Spleen (tissue), 11 donors: ENCODE results near the gene CES3. TPM values are rescaled to one million over a fixed set of nuclear protein-coding genes. Genes with fewer than 3 reads are reported as not detected.

Experiments used
- DNase-seq: peaks from one replicate; pipeline ENCODE4 v3.0.0-alpha.2; 2020
- H3K27ac ChIP-seq, 8 donors: fragments of 200-600 bp; sonication (generic) in 7 of 8; 1 replicate in 4 of 8; 2 replicates in 4 of 8; pipeline versions ENCODE4 v1.5.0 to v1.8.0; 2016 to 2021; ENCODE audit warnings: inconsistent platforms in 4 of 8, mild to moderate bottlenecking in 4 of 8, moderate library complexity in 1 of 8
- H3K27me3 ChIP-seq, 7 donors: fragments of 200-600 bp; sonication (generic) in 6 of 7; replicated peaks in 1 of 7; 1 replicate in 4 of 7; 2 replicates in 3 of 7; pipeline versions ENCODE4 v1.5.0 to v1.8.0; 2016 to 2021; ENCODE audit warnings: inconsistent platforms in 3 of 7, mild to moderate bottlenecking in 1 of 7
- H3K36me3 ChIP-seq, 6 donors: fragments of 200-600 bp; sonication (generic) in 5 of 6; 1 replicate in 4 of 6; 2 replicates in 2 of 6; pipeline versions ENCODE4 v1.5.0 to v1.8.0; 2016 to 2021; ENCODE audit warnings: inconsistent platforms in 2 of 6
- H3K4me1 ChIP-seq, 6 donors: fragments of 200-600 bp; sonication (generic) in 5 of 6; 1 replicate in 3 of 6; 2 replicates in 3 of 6; pipeline versions ENCODE4 v1.5.0 to v1.8.0; 2016 to 2021; ENCODE audit warnings: inconsistent platforms in 3 of 6
- H3K4me3 ChIP-seq, 8 donors: fragments of 200-600 bp; sonication (generic) in 7 of 8; 1 replicate in 4 of 8; 2 replicates in 4 of 8; pipeline versions ENCODE4 v1.5.0 to v1.8.0; 2016 to 2021; ENCODE audit warnings: inconsistent platforms in 4 of 8, mild to moderate bottlenecking in 4 of 8, moderate library complexity in 2 of 8
- H3K9me3 ChIP-seq, 8 donors: fragments of 200-600 bp; sonication (generic) in 7 of 8; 1 replicate in 4 of 8; 2 replicates in 4 of 8; pipeline versions ENCODE4 v1.5.0 to v1.8.0; 2016 to 2021; ENCODE audit warnings: inconsistent platforms in 4 of 8
- POLR2A ChIP-seq, 3 donors: fragments of 450-650 bp; IDR thresholded peaks; one replicate each; pipeline ENCODE4 v1.5.1; 2017; ENCODE audit warnings: antibody characterized with exemption in 3 of 3, mild to moderate bottlenecking in 1 of 3
- POLR2AphosphoS5 ChIP-seq, 3 donors: sonication (generic); formaldehyde crosslinking; IDR thresholded peaks; one replicate each; pipeline ENCODE4 v1.5.1; 2017; ENCODE audit warnings: antibody characterized with exemption in 3 of 3
- WGBS, 5 donors: extraction: QIAGEN DNeasy Blood & Tissue Kit in 3 of 5; methylation state at CpG; one replicate each; pipeline versions ENCODE4 v1.1.5 to v1.1.7; 2013 to 2018; 5-methylcytosine and 5-hydroxymethylcytosine counted together
- intact Hi-C: fragments of 100-400 bp; cut with DNase I; formaldehyde crosslinking; loops from one replicate; pipeline ENCODE4 v1.15.0; 2023; ENCODE audit warnings: low total_unique reads
- polyA plus RNA-seq, 3 donors: library from polyadenylated mRNA; stranded (reverse); fragments of 200-250 nt; gene quantifications; one replicate each; pipeline ENCODE4 v1.2.1, GENCODE V29; 2013
- total RNA-seq, 7 donors: library from RNA; depleted of rRNA in 3 of 7; stranded (reverse); fragments of >200 nt in 3 of 7; fragmentation: NEBNext Ultra II Directional in 4 of 7; extraction: Animal tissue kit (Norgen Biotek cat#: 25700) in 4 of 7; gene quantifications; one replicate each; pipeline versions ENCODE4 v1.1.0 to v1.2.1, GENCODE V29; 2016 to 2021
- TF ChIP-seq, protein P1 (sequence below), 11 experiments: fragments of 200-600 bp in 7 of 11; fragments of 450-650 bp in 4 of 11; sonication (generic) in 4 of 11; IDR thresholded peaks in 8 of 11; conservative IDR thresholded peaks in 3 of 11; 1 replicate in 7 of 11; 2 replicates in 4 of 11; pipeline versions ENCODE4 v1.4.0 to v1.8.0; 2016 to 2021; ENCODE audit warnings: antibody characterized with exemption in 11 of 11, inconsistent platforms in 4 of 11, mild to moderate bottlenecking in 1 of 11
- donor health status: healthy with polysubstance abuse.
- donor health status: DM: no; HTN: no; CAD: no; lungs with moderate emphysema.
- donor health status: DM: no; HTN: no; CAD: no.
- donor health status: Bipolar disorder and iron deficiency.
- donor health status: healthy.
- donor health status: DM: no; HTN: no; CAD: no.
- donor health status: DM: yes; HTN: yes; CAD: no.

Gene CES3
- total and polyA plus RNA-seq, 10 donors = 0.23 to 1.3 (median 0.34) TPM; not detected in 1

DNA sequence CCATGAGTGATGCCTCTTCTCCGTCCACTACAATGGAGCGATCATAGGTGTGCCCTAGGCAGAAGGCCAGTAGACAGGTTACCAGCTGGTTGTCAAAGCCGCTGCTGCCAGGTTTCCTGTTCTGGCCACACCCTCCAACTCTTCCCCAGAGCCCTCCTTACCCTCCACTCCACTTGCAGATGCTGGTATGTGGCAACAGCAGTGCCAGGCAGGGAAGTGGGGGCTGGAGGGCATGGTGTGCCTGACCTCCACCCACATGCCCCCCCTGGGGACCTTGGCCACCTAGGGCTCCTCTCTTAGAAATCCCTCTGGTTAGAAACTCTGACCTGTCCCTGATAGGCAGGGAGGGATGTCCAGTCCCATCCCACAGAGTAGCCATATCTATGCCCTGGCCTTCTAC lies 37.2 kb upstream of the CES3 start:
- H3K4me3 ChIP-seq = peak overlapping the region in 2 of 8 donors; percentile 53 to 72
- WGBS, 5 donors = 44 to 69% (median 55%) methylated on average over 3 of the region's 3 CpGs
- intact Hi-C loops = no loop called here

DNA sequence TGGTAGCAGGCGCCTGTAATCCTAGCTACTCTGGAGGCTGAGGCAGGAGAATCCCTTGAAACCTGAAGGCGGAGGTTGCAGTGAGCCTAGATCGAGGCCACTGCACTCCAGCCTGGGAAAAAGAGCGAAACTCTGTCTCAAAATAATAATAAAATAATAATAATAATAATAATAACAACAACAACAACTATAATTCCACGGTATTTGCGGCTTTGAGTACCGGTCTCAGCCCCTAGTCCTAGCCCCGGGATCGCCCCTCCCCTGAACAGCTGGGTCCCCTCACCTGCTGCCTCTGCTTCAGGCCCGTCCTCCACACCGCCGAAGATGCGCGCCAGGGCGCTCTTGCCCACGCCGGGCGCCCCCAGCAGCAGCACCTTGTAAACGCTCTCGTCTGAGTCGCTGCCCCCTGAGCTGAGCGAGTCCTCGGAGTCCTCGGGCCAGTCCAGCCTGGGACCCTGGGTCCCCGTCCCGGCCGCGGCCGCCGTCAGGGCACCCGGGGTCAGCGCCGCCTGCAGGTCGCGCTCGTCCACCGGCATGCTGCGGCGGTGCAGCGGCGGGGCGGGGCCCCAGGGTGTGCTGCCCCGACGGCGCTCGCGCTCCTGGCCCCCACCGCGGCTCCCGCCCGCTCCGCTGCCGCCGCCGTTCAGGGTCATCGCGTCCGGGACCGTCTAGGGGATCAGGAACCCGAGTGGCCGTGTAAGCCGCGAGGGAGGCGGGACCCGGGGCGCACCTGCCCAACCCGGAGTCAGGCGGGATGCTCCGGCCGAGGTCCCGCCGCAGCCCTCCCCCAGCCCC lies 36.3 kb upstream of the CES3 start:
- Histone ChIP-seq H3K27me3 (peaks cover 0 to 68% (median 27%) of the 10 kb centered on the region in 7 donors), H3K4me3 (peak overlapping the region; percentile 33 to 72 (median 42)), H3K27ac (peak overlapping the region in 3 of 8 donors; percentile 8 to 49 (median 42)), H3K36me3 (no peaks in the 10 kb centered on the region), H3K4me1 (peaks cover 5 to 35% (median 17%) of the 10 kb centered on the region in 6 donors), H3K9me3 (no peaks in the 10 kb centered on the region)
- intact Hi-C loops = no loop called here
- DNase-seq = no peak
- TF ChIP-seq, protein P1, sequence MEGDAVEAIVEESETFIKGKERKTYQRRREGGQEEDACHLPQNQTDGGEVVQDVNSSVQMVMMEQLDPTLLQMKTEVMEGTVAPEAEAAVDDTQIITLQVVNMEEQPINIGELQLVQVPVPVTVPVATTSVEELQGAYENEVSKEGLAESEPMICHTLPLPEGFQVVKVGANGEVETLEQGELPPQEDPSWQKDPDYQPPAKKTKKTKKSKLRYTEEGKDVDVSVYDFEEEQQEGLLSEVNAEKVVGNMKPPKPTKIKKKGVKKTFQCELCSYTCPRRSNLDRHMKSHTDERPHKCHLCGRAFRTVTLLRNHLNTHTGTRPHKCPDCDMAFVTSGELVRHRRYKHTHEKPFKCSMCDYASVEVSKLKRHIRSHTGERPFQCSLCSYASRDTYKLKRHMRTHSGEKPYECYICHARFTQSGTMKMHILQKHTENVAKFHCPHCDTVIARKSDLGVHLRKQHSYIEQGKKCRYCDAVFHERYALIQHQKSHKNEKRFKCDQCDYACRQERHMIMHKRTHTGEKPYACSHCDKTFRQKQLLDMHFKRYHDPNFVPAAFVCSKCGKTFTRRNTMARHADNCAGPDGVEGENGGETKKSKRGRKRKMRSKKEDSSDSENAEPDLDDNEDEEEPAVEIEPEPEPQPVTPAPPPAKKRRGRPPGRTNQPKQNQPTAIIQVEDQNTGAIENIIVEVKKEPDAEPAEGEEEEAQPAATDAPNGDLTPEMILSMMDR (IDR thresholded peaks at IDR 0.05 in 8 of 11, conservative IDR thresholded peaks at IDR 0.05 in 3 of 11) = peak in 5 of 11 experiments; percentile 23 to 48 (median 45)
- no peak for TF ChIP-seq POLR2AphosphoS5 (IDR thresholded peaks at IDR 0.05)
- 9 to 37% (median 11%) methylated on average over 17 to 72 of the region's 72 CpGs for WGBS, 5 donors

More for the DNA sequence above, 37.2 kb upstream of the CES3 start:
- no peak for TF ChIP-seq POLR2A (IDR thresholded peaks at IDR 0.05)
- no peak overlapping the region for H3K27ac ChIP-seq
- no peak for DNase-seq
- H3K36me3 ChIP-seq = no peaks in the 10 kb centered on the region
- no peaks in the 10 kb centered on the region for H3K9me3 ChIP-seq
- H3K4me1 ChIP-seq = peaks cover 5 to 35% (median 17%) of the 10 kb centered on the region in 6 donors
- peaks cover 0 to 76% (median 27%) of the 10 kb centered on the region in 7 donors for H3K27me3 ChIP-seq

DNA sequence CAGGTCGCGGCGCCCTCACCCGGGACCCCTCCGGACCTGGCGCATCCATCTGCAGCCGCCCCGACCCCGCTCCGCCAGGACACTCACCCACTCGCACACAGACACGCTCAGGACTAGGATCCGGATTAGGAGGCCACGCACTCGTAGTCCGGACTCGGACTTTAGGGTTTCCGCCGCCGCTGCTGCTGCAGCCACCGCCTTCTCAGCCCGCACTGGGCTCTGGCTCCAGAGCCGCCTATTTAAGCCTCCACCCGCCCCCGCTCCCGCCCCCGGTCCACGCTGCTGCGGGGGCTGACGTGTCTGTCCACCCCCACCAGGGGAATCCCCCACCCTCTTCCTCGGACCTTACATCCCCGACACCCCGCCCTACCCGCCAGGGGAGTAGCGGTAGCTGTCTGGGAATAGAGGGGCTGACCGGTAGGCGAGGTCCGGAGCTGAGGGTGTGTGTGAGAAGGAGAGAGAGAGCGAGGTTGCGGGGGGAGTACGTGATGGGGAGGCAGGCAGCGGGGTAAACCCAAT lies 35.7 kb upstream of the CES3 start, which contains the start of gene RRAD:
TSS of gene RRAD (minus strand) at position 214 of the 519 bp plus-strand sequence. CDS start 356 bp downstream, outside the sequence.
- WGBS, 5 donors = 7 to 11% (median 8%) methylated on average over 20 to 42 of the region's 42 CpGs
- peak within 1 kb of the TSS; percentile 33 to 72 (median 42) for H3K4me3 ChIP-seq
- peaks cover 0 to 61% (median 27%) of the 10 kb centered on the region in 7 donors for H3K27me3 ChIP-seq
- peaks cover 0 to 5% (median 0%) of the 10 kb centered on the region in 6 donors for H3K36me3 ChIP-seq
- TF ChIP-seq POLR2A (IDR thresholded peaks at IDR 0.05) (no peak), POLR2AphosphoS5 (IDR thresholded peaks at IDR 0.05) (peak; percentile 38 to 60 (median 55))
- TF ChIP-seq, protein P1 (IDR thresholded peaks at IDR 0.05 in 8 of 11, conservative IDR thresholded peaks at IDR 0.05 in 3 of 11) = no peak
- no peak for DNase-seq
- peak within 1 kb of the TSS in 4 of 8 donors; percentile 8 to 49 (median 31) for H3K27ac ChIP-seq
- no peaks in the 10 kb centered on the region for H3K9me3 ChIP-seq
- peaks cover 5 to 35% (median 17%) of the 10 kb centered on the region in 6 donors for H3K4me1 ChIP-seq
- intact Hi-C loops = no loop called here

DNA sequence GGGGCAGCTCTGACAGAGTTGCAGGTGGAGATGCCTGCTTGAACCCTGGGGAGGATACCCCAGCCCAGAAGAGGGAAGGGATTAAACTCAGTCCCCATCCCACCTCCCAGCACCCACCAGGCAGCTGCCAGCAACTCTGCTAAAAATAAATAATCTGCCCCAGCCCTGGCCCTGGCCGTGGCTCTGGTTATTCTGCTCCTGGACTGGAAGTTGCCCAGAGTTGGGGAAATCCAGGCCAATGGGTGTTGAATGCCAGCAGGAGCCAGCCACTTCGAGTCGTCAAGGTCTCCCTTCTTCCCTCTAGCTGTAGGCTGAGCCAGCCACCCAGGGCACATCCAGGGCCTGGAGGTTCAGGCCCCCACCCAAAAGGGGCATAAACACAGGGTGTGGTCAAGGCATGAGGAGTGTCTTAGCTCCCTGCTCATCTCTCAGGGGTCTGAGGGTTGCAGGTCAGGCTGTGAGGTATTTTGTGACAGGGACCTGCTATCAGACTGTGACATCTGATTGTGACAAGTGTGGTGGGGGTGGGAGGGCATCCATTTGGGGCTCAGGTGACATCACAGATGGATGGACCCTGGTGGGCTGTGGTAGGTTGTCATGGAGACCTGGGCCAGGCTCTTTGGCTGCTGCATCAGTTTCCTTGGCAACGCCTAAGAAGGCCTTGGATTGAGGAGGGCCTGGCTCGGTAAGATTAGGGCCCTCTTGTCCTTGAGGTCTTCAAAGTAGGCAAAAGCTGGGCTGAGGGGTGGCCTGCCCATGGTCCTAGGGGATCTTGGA lies 34.7 kb upstream of the CES3 start:
- peaks cover 5 to 37% (median 17%) of the 10 kb centered on the region in 6 donors for H3K4me1 ChIP-seq
- intact Hi-C loops = no loop called here

More for the DNA sequence above, 34.7 kb upstream of the CES3 start:
- Histone ChIP-seq H3K27ac (peak overlapping the region in 1 of 8 donors; percentile 42), H3K36me3 (peaks cover 0 to 14% (median under 1%) of the 10 kb centered on the region in 6 donors), H3K27me3 (peaks cover 0 to 54% (median 27%) of the 10 kb centered on the region in 7 donors), H3K9me3 (no peaks in the 10 kb centered on the region), H3K4me3 (no peak overlapping the region)
- TF ChIP-seq, protein P1 (IDR thresholded peaks at IDR 0.05 in 8 of 11, conservative IDR thresholded peaks at IDR 0.05 in 3 of 11) = no peak
- no peak for TF ChIP-seq POLR2A (IDR thresholded peaks at IDR 0.05)
- TF ChIP-seq POLR2AphosphoS5 (IDR thresholded peaks at IDR 0.05) = no peak
- 67 to 88% (median 72%) methylated on average over 5 of the region's 5 CpGs for WGBS, 5 donors
- no peak for DNase-seq
